ENCODE data around the gene FREY1. TPM values are rescaled to one million over a fixed set of nuclear protein-coding genes. Genes with fewer than 3 reads are reported as not detected.

FREY1 gene
- total RNA-seq, 3 donors from 2014 or later, result 2.3 to 3.3 (median 2.4) TPM

DNA sequence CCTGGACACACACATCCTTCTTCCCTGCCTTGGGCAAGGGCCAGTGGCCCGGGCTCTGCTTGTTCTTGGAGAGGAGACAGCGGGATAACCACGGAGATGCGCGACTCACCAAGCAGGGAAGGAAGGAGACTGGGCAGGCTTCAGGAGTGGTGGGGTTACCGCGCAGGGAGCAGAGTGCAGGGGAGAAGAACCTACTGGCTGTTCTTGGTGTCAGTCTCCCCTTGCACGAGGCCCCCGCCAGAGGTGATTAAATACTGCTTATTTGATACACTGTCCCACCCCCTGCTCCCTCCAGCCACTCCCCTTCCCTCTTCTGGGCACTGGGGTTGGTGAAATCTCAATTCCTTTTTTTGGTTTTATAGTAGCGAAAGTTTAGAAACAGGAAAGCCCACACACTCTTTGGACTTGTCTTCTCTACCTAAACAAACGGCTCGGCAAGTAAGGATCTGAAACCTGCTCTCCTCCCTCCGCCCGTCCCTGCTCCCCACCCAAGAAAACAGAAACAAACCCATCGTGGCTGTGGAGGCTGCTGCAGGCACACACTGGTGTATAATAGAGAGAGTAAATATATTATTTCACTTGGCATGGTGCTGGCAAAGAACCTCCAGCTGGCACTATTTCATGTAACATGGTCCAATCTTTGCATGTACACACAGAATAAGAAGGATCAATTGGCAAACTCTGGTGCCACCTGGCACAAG, 26.2 kb upstream of the FREY1 start:
- H3K9me3 Mint-ChIP-seq, result no peaks in the 10 kb centered on the region
- H3K27me3 Mint-ChIP-seq (ENCODE audit: low read depth), result no peaks in the 10 kb centered on the region
- ATAC-seq (no peak), DNase-seq (no peak)
- H3K4me3 Mint-ChIP-seq, result peak overlapping the region; percentile 35
- H3K4me1 Mint-ChIP-seq (ENCODE audit: low read depth), result peaks cover 27% of the 10 kb centered on the region
- H3K36me3 Mint-ChIP-seq (ENCODE audit: insufficient read depth), result peaks cover 4% of the 10 kb centered on the region

- peaks cover 34% of the 10 kb centered on the region for H3K4me1 Mint-ChIP-seq (ENCODE audit: low read depth)
- peaks cover 4% of the 10 kb centered on the region for H3K36me3 Mint-ChIP-seq (ENCODE audit: insufficient read depth)
- ATAC-seq (no peak), DNase-seq (no peak)
- no peaks in the 10 kb centered on the region for H3K9me3 Mint-ChIP-seq
- no peak overlapping the region for H3K4me3 Mint-ChIP-seq
- H3K27me3 Mint-ChIP-seq (ENCODE audit: low read depth), result no peaks in the 10 kb centered on the region
These were observed 25.1 kb upstream of the FREY1 start for GRCh38 chr11:45932217-45932616.

DNA sequence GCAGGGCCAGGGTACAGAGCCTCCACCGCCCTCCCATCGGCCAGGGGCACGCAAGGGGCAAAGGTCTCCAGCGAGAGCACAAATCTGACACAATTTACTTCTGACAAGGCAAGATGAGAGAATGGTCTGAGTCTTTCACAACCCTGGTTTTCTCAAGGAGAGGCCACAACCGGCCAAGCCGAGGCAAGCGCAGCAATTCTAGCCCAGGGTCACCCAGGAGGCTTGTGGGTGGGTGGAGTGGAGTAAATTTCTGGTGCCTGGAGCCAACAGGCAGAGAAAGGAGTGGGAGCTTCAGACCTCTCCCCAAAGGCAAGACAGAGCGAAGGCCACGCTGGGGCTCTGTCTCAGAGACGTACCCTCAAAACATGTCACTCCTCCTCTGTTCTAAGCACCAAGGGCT, 24.7 kb upstream of the FREY1 start:
- ATAC-seq (no peak), DNase-seq (no peak)
- H3K36me3 Mint-ChIP-seq (ENCODE audit: insufficient read depth), result peaks cover 4% of the 10 kb centered on the region
- H3K4me1 Mint-ChIP-seq (ENCODE audit: low read depth), result peaks cover 37% of the 10 kb centered on the region
- no peaks in the 10 kb centered on the region for H3K9me3 Mint-ChIP-seq
- H3K27me3 Mint-ChIP-seq (ENCODE audit: low read depth), result no peaks in the 10 kb centered on the region
- no peak overlapping the region for H3K4me3 Mint-ChIP-seq

DNA sequence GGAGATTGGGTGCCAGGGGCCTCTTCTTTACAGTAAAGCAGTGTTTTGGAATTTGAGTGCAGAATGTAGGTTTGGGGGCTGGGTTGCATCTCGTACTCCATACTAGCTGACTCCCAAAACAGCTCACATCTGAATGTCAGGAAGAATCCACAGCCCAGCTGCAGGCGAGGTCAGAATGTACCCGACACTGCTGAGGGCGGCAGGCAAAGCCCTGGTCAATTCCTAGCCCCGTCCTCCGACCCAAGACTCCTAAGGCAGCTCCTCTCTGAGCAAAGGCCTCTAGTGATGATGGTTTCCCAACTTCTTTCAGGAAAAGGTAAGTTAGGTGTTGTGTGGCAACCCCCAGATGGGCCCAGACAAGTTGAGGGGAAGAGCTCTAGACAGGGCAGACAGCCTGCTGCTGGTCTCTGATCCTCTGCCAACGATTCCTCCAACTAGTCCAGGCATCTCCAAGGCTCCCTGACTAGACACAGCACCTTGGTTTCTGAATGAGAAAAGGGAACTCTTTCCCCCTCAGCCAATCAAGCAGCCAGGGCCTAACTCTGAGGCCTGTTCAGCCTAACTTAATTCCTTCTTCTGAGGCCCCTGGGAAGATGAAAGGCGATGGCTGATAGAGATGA, 24.0 kb upstream of the FREY1 start:
- Mint-ChIP-seq H3K4me1 (ENCODE audit: low read depth) (peaks cover 37% of the 10 kb centered on the region), H3K4me3 (peak overlapping the region; percentile 8), H3K27me3 (ENCODE audit: low read depth) (no peaks in the 10 kb centered on the region), H3K36me3 (ENCODE audit: insufficient read depth) (peaks cover 4% of the 10 kb centered on the region), H3K9me3 (no peaks in the 10 kb centered on the region)
- no peak for ATAC-seq
- no peak for DNase-seq

- Mint-ChIP-seq H3K36me3 (ENCODE audit: insufficient read depth) (peaks cover 4% of the 10 kb centered on the region), H3K27me3 (ENCODE audit: low read depth) (no peaks in the 10 kb centered on the region), H3K9me3 (no peaks in the 10 kb centered on the region), H3K4me3 (peak overlapping the region; percentile 47), H3K4me1 (ENCODE audit: low read depth) (peaks cover 37% of the 10 kb centered on the region)
- ATAC-seq (peak; percentile 52 to 66), DNase-seq (no peak)
These were observed 23.1 kb upstream of the FREY1 start for GRCh38 chr11:45930031-45930794.

GRCh38 chr11:45929486-45930030, 22.5 kb upstream of the FREY1 start:
- ATAC-seq (peak; percentile 14 to 30), DNase-seq (no peak)
- peaks cover 37% of the 10 kb centered on the region for H3K4me1 Mint-ChIP-seq (ENCODE audit: low read depth)
- H3K36me3 Mint-ChIP-seq (ENCODE audit: insufficient read depth), result peaks cover 4% of the 10 kb centered on the region
- H3K9me3 Mint-ChIP-seq, result no peaks in the 10 kb centered on the region
- H3K27me3 Mint-ChIP-seq (ENCODE audit: low read depth), result no peaks in the 10 kb centered on the region
- H3K4me3 Mint-ChIP-seq, result peak overlapping the region; percentile 47

DNA sequence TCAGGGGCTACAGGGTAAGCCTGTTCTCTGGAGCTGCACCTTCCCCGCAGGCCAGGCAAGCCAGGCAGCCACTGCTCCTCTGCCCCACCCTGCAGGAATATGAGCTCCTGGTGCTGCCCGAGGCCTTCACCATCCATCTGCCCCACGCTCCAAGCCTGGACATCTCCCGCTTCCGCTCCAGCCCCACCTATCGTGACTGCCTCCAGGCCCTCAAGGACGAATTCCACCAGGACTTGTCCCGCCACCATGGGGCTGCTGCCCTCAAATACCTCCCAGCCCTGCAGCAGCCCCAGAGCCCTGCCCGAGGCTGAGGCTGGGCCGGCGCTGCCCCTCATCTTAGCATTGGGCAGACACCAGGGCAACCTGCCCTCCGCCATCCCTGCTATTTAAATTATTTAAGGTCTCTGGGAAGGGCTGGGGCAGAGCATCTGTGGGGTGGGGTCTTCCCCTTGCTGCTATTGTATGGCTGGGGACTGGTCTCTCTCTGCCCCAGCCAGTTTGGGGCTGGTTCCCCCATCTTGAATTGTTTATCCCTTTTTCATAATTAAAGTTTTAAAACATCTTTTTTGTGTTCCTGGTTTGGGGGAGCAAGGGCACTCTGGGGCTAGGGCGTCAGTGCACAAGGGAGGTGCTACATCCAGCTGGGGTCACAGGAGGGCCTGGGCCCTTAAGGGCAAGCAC, 21.6 kb upstream of the FREY1 start:
- Mint-ChIP-seq H3K36me3 (ENCODE audit: insufficient read depth) (peaks cover 4% of the 10 kb centered on the region), H3K4me3 (no peak overlapping the region), H3K9me3 (no peaks in the 10 kb centered on the region), H3K4me1 (ENCODE audit: low read depth) (peaks cover 42% of the 10 kb centered on the region), H3K27me3 (ENCODE audit: low read depth) (peaks cover 6% of the 10 kb centered on the region)
- ATAC-seq (no peak), DNase-seq (no peak)

- no peaks in the 10 kb centered on the region for H3K9me3 Mint-ChIP-seq
- H3K4me1 Mint-ChIP-seq (ENCODE audit: low read depth), result peaks cover 45% of the 10 kb centered on the region
- DNase-seq (no peak), ATAC-seq (no peak)
- peaks cover 9% of the 10 kb centered on the region for H3K27me3 Mint-ChIP-seq (ENCODE audit: low read depth)
- H3K4me3 Mint-ChIP-seq, result no peak overlapping the region
- peaks cover 4% of the 10 kb centered on the region for H3K36me3 Mint-ChIP-seq (ENCODE audit: insufficient read depth)
These were observed 20.8 kb upstream of the FREY1 start for GRCh38 chr11:45927684-45928413.

DNA sequence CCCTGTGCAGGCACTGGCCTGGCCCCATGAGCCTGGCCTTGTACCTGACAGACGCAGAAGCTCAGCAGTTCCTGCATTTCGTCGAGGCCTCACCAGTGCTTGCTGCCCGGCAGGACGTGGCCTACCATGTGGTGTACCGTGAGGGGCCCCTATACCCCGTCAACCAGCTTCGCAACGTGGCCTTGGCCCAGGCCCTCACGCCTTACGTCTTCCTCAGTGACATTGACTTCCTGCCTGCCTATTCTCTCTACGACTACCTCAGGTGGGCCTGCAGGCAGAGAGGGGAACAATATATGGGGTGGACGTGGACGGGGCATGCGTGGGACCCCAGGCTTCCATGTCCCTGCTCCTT, 20.2 kb upstream of the FREY1 start:
- ATAC-seq (no peak), DNase-seq (no peak)
- H3K9me3 Mint-ChIP-seq, result no peaks in the 10 kb centered on the region
- H3K27me3 Mint-ChIP-seq (ENCODE audit: low read depth), result peaks cover 9% of the 10 kb centered on the region
- H3K4me3 Mint-ChIP-seq, result no peak overlapping the region
- peaks cover 4% of the 10 kb centered on the region for H3K36me3 Mint-ChIP-seq (ENCODE audit: insufficient read depth)
- H3K4me1 Mint-ChIP-seq (ENCODE audit: low read depth), result peaks cover 45% of the 10 kb centered on the region

DNA sequence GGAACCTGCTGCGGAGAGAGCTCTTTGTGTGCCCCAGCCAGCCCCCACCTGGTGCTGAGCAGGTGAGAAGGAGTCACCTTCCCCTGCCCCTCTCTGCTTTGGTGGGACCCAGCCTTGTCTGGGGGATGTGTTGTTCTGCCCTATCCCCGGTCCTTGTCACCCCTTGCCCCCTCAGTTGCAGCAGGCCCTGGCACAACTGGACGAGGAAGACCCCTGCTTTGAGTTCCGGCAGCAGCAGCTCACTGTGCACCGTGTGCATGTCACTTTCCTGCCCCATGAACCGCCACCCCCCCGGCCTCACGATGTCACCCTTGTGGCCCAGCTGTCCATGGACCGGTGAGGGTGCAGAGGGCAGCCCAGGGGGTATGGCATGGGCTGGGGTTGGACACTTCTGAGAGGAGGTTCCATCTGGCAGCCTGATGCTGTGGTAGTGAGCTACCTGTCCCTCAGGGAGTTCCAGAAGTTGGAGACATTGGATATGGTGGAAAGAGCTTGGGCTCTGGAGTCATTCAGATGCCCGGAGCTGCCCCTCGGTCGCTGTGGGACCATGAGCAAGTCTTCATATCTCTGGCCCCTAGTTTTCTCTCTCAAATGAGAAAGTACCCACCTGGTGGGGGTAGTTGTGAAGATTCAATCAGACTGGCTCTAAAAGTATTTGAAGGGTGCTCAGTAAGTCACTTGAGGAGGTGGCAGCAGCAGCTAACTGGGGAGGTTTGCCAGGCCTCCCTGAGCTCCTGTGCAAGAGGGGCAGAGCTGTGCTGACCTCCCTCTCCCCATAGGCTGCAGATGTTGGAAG, 19.7 kb upstream of the FREY1 start:
- ATAC-seq (no peak), DNase-seq (no peak)
- peaks cover 9% of the 10 kb centered on the region for H3K27me3 Mint-ChIP-seq (ENCODE audit: low read depth)
- H3K9me3 Mint-ChIP-seq, result no peaks in the 10 kb centered on the region
- peaks cover 4% of the 10 kb centered on the region for H3K36me3 Mint-ChIP-seq (ENCODE audit: insufficient read depth)
- peaks cover 44% of the 10 kb centered on the region for H3K4me1 Mint-ChIP-seq (ENCODE audit: low read depth)
- H3K4me3 Mint-ChIP-seq, result no peak overlapping the region

- ATAC-seq (no peak), DNase-seq (no peak)
- H3K36me3 Mint-ChIP-seq (ENCODE audit: insufficient read depth), result no peaks in the 10 kb centered on the region
- no peaks in the 10 kb centered on the region for H3K9me3 Mint-ChIP-seq
- H3K4me3 Mint-ChIP-seq, result no peak overlapping the region
- H3K4me1 Mint-ChIP-seq (ENCODE audit: low read depth), result peaks cover 40% of the 10 kb centered on the region
- H3K27me3 Mint-ChIP-seq (ENCODE audit: low read depth), result peaks cover 14% of the 10 kb centered on the region
These were observed 18.9 kb upstream of the FREY1 start for GRCh38 chr11:45926001-45926401.

DNA sequence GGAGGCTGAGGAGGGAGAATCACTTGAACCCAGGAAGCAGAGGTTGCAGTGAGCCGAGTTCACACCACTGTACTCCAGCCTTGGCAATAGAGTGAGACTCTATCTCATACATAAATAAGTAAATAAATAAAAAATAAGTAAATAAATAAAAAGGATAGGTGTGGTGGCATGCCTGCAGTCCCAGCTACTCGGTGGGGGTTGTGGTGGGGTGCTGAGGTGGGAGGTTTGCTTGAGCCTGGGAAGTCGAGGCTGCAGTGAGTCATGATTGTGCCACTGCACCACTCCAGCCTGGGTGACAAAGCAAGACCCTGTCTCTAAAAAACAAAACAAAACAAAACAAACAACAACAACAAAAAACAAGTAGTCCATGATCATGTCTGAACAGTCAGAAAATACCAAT, 18.5 kb upstream of the FREY1 start:
- Mint-ChIP-seq H3K4me3 (no peak overlapping the region), H3K9me3 (no peaks in the 10 kb centered on the region), H3K27me3 (ENCODE audit: low read depth) (peaks cover 14% of the 10 kb centered on the region), H3K36me3 (ENCODE audit: insufficient read depth) (no peaks in the 10 kb centered on the region), H3K4me1 (ENCODE audit: low read depth) (peaks cover 36% of the 10 kb centered on the region)
- DNase-seq (no peak), ATAC-seq (no peak)

DNA sequence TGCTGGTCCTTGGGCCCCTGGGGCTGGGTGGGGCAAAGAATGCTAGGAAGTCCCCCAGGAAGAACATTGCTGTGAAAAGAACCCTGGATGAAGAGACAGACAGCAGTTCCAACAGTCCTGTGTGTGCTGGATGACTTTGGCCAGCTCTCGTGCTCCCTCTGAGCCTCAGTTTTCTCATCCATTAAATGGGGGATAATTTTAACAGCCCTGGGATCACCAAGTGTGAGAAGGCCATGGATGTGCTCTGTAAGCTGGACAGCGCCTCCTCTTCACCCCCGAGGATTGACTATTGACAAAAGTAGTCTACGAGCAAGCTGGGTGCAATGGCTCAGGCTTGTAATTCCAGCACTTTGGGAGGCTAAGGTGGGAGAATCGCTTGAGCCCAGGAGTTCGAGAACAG, 17.9 kb upstream of the FREY1 start:
- H3K4me1 Mint-ChIP-seq (ENCODE audit: low read depth), result peaks cover 34% of the 10 kb centered on the region
- H3K36me3 Mint-ChIP-seq (ENCODE audit: insufficient read depth), result no peaks in the 10 kb centered on the region
- peaks cover 14% of the 10 kb centered on the region for H3K27me3 Mint-ChIP-seq (ENCODE audit: low read depth)
- DNase-seq (no peak), ATAC-seq (no peak)
- H3K9me3 Mint-ChIP-seq, result no peaks in the 10 kb centered on the region
- peak overlapping the region; percentile 68 for H3K4me3 Mint-ChIP-seq

Data from activated T-cell treated with anti-CD3 and anti-CD28 coated beads, Interleukin-2, amount 50 U/mL, for 4 hours (primary cell).